GM21786 (cell line): ENCODE results near the gene SDE2.

ENCODE experiments used
- ATAC-seq: cut with Tn5 transposase; IDR thresholded peaks from one replicate; pipeline ENCODE4 v1.9.1; 2021; ENCODE audit not compliant: unreplicated experiment

SDE2 gene

GRCh38 chr1:225999227-225999911, at the start of gene SDE2:
Gene SDE2 (minus strand): TSS chr1:225999343. CDS start chr1:225999312, 31 bp downstream.
- peak; percentile 77 for ATAC-seq

GRCh38 chr1:226048886-226049285, 49.7 kb upstream of the SDE2 start:
- no peak for ATAC-seq

GRCh38 chr1:226047495-226047894, 48.4 kb upstream of the SDE2 start:
- ATAC-seq = no peak

- no peak for ATAC-seq
These were observed 47.1 kb upstream of the SDE2 start for GRCh38 chr1:226046240-226046639.

- no peak for ATAC-seq
These were observed 45.5 kb upstream of the SDE2 start for GRCh38 chr1:226044514-226045101.

- ATAC-seq = no peak
These were observed 42.3 kb upstream of the SDE2 start for GRCh38 chr1:226041419-226041818.

GRCh38 chr1:226038661-226039060, 39.5 kb upstream of the SDE2 start:
- ATAC-seq = no peak

GRCh38 chr1:226035915-226036314, 36.8 kb upstream of the SDE2 start:
- ATAC-seq = no peak

- no peak for ATAC-seq
These were observed 35.3 kb upstream of the SDE2 start for GRCh38 chr1:226034482-226034881.

GRCh38 chr1:226033991-226034390, 34.8 kb upstream of the SDE2 start:
- ATAC-seq = no peak

- ATAC-seq = no peak
These were observed 34.4 kb upstream of the SDE2 start for GRCh38 chr1:226033582-226033981.

GRCh38 chr1:226029568-226030225, 30.6 kb upstream of the SDE2 start:
- ATAC-seq = no peak

GRCh38 chr1:226029093-226029496, 30.0 kb upstream of the SDE2 start:
- peak; percentile 89 for ATAC-seq

GRCh38 chr1:226027538-226028217, 28.5 kb upstream of the SDE2 start:
- no peak for ATAC-seq

GRCh38 chr1:226026833-226027232, 27.7 kb upstream of the SDE2 start:
- no peak for ATAC-seq

GRCh38 chr1:226023735-226024134, 24.6 kb upstream of the SDE2 start:
- no peak for ATAC-seq

- ATAC-seq = no peak
These were observed 22.7 kb upstream of the SDE2 start for GRCh38 chr1:226021801-226022200.

- no peak for ATAC-seq
These were observed 22.3 kb upstream of the SDE2 start for GRCh38 chr1:226021401-226021800.

GRCh38 chr1:226019572-226019971, 20.4 kb upstream of the SDE2 start:
- ATAC-seq = no peak

GRCh38 chr1:226017070-226017469, 17.9 kb upstream of the SDE2 start:
- ATAC-seq = no peak

- ATAC-seq = no peak
These were observed 10.5 kb upstream of the SDE2 start for GRCh38 chr1:226009650-226010044.
